Stimulated activated CD4-positive, alpha-beta T cell treated with anti-CD3 and anti-CD28 coated beads, Interleukin-2, amount 100 ng/mL, for 48 hours (primary cell): ENCODE results near the gene POLR2E.
A peak's percentile ranks its signal among the peaks of the same experiment; 100 is the strongest.

Experiments
- DNase-seq, 2 donors: peaks; one replicate each; pipeline ENCODE4 v3.0.0-alpha.2; 2020

POLR2E gene

GRCh38 chr19:1076046-1076386 lies 19.2 kb downstream of the POLR2E start:
- no peak for DNase-seq

DNA sequence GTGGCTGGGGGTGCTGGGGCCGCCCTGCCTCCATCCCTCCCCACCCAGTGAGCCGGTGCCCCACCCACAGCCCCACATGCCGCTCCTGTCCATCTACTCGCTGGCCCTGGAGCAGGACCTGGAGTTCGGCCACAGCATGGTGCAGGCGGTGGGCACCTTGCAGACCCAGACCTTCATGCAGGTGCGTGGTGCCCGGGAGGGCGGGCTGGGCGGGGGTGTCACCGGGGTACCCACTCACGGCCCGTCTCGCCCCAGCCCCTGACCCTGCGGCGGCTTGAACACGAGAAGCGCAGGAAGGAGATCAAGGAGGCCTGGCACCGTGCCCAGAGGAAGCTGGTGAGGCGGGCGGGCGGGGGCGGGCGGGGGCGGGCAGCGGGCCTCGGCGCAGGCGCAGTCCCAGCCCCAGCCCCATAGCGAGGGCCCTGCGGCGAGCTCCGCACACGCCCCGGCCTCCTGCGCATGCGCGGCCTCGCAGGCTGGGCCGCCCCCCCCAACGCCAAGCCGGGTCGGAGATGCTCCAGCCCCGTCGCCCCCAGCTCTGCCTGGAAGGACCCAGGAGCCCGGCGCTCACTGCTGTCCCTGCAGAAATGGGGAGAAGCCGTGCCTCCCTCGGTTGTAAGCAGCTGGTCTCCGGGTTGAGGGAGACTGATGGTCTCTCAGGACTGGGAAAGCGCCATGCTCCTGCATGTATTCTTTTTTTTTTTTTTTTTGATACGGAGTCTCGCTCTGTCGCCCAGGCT lies 20.5 kb downstream of the POLR2E start:
- DNase-seq, result peak; percentile 71 to 78

- no peak for DNase-seq
Measured at GRCh38 chr19:1073956-1074517, 21.1 kb downstream of the POLR2E start.

- no peak for DNase-seq
Measured at GRCh38 chr19:1073063-1073955, 21.9 kb downstream of the POLR2E start.

DNA sequence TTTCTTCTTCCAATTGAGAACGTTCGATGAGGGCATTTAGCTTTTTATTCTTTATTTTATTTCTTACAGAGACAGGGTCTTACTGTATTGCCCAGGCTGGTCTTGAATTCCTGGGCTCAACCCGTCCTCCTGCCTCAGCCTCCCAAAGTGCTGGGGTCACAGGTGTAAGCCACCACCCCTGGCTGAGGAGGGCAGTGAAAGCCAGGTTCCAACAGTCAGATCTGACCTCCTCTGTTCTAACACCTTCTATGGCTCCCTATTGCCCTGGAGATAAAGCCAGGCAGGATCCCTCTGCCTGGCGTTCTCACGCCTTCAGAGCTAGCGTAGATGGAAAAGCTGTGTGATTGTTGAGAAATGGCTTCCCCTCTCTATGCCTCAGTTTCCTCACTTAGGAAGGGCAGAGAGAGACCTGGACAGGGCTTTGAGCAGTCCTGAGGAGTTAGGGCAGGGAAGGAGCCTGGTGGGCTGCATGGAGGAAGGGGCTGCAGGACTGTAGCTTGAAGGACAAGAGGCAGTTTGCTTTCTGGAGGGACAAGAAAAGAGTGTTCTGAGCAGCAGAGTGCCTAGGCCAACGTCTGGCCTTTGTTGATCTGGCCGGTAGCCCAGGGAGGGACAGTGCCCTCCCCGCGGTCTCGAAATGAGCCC lies 22.7 kb downstream of the POLR2E start:
- no peak for DNase-seq

DNA sequence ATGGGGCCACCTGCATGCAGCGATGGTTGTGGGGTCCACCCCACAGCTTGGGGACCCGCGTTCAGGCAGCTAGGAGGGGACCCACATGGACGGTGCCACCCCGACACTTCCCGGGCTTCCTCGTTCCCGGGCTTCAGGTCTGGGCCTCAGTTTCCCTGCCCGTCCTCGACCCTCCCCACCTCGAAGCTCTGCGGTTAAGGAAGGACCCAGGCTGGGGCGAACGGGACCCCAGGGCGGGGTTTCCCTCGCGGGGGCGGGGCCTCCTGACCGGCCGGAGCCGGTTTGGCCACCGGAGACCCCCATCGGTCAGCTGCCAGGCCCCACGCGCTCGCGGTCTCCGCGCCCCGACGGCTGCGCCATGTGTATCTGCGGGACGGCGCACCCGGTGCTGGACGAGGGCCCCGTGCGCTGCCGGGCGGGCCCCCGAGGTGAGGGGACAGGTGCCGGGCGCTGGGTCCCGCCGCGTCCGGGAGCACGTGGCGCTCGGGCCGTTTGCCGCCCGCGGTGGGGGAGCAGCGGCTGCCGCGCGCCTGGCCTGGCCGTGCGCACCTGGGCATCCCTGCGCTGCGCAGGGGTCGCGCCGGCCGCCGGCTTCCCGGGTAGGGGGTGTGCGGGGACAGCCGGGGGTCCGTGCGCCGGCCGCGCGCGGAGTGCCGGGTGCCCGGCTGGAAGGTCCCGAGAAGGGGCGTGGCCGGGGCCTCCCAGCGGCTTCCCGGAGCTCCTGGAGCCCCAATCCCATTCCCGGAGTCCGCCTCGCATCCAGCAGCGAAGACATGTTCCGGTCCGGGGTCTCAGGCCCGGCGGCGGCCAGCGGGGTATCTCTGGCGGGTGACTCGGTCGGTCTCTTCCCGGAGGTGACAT lies 24.0 kb downstream of the POLR2E start:
- no peak for DNase-seq

GRCh38 chr19:1070576-1070930 lies 24.6 kb downstream of the POLR2E start:
- DNase-seq, result no peak

DNA sequence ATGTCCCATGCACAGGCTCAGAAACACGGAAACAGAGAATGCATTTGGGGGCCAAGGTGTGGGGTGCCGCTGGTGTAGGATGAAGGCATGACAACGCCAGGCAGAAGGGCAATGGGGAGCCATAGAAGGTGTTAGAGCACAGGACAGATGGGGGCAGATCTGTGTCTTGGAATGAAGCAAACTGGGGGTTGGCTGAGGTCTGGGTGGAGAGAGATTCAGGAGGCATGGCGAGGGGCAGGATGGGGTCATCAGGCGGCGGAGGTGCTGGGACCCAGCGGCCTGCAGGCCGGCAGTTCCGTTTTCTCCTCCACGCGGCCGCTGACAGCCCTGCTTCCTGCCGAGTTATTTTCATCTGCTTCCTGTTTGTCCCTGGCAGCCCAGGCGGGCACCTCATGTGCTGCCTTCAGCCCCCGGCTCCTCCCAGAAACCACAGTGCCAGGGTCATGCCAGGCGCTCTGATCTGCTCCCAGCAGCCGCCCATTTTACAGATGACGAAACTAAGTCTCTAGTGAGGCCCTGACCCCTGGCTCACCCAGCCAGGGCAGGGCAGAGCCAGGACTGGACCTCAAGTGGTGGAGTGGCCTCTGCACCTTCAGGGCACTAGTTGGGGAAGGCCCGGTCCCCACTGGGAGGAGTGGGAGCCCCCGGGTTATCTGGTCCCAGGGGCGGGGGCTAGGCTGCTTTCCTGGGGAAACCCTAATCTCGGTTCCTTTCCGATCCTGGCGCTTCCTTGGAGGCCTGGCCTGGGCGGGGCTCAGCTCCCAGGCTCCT lies 26.0 kb downstream of the POLR2E start:
- DNase-seq, result peak in 1 of 2 donors; percentile 46

DNA sequence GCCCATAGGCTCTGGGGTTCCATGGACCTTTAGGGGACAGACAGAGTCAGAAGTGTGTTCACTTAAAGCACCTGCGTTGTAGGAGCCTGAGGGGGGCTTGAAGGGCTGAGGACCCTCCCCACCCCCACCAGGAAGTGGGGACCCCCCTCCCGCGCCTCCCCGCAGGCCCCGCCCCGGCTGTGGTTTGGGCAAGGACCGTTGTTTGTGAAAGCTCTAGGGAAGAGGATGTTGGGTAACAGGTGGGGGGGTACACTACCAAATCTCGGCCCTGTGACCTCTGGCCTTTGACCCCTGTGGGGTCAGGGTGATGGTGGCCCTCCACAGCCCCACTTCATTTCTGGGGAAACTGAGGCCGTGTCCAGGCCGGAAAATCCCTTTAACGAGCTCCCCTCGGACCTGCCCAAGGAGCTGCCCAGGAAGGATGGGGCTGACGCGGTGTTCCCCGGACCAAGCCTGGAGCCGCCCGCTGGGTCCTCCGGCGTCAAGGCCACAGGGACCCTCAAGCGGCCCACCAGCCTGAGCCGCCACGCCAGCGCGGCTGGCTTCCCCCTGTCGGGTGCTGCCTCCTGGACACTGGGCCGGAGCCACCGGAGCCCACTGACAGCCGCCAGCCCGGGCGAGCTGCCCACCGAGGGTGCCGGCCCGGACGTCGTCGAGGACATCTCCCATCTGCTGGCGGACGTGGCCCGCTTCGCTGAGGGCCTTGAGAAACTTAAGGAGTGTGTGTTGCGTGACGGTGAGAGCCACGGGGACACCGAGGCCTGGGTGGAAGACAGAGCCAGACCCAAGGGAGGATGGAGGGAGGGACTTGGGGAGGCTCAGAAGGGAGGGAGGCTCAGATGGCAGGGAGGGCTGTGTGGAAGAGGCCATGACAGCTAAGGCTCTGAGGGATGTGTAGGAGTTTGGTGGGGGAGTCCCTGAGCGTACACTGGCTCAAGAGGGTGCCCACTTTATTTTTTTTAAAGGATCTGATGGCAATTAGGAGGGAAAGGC lies 26.9 kb downstream of the POLR2E start:
- DNase-seq, result no peak

DNA sequence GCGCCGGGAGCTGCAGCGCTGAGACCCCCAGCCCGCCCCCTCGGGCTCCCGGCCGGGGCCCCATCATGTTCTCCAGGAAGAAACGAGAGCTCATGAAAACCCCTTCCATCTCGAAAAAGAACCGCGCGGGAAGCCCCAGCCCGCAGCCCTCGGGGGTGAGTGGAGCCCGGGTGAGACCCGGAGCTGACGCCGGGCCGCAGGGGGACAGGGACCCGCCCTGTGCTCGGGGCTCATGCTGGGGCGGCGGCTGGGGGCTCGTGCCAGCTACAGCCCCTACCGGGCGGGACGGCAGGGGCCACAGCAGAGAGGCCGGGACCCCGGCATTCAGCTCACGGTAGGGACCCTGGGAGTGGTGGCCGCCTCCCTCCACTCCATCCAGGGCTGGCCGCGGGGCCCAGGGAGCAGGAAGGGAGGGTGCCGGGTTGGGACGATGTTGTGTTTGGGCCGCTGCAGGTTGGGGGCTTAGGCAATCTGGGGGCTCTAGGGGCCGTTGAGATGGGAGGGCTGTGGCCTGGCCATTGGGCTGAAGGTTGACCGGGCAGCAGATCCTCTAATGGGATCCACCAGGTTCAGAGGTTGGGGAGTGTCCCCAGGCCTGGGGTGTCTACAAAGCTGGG lies 27.7 kb downstream of the POLR2E start:
- DNase-seq, result no peak

- DNase-seq, result peak; percentile 66 to 76
Measured at GRCh38 chr19:1066748-1067340, 28.3 kb downstream of the POLR2E start, which contains the start of gene ARHGAP45. Gene ARHGAP45, plus strand, starts transcription at chr19:1067167. Its CDS starts 239 bp downstream, at chr19:1067406.

DNA sequence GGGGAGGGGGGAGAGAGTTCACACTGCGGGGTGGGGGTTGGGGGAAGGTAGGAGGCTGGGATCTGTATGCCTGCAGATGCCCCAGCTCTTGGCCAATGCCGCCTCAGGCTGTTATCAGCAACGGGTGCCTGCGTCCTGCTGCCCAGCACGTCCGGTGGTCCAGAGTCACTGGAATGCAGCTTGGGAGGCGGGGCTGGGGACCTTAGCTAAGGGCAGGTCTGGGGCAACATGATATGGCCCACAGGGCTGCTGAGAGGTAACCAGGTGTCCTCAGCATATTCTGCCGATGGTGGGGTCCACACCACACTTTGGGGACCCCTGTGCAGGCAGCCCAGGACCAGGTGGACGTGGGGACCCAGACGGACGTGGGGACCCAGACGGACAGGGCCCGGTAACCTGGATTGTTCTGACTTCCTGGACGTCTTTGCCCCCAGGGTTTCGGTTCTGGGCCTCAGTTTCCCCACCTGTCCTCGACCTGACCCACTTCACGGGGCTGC lies 28.9 kb downstream of the POLR2E start:
- DNase-seq, result no peak

- DNase-seq, result no peak
Measured at GRCh38 chr19:1065606-1066109, 29.5 kb downstream of the POLR2E start.

DNA sequence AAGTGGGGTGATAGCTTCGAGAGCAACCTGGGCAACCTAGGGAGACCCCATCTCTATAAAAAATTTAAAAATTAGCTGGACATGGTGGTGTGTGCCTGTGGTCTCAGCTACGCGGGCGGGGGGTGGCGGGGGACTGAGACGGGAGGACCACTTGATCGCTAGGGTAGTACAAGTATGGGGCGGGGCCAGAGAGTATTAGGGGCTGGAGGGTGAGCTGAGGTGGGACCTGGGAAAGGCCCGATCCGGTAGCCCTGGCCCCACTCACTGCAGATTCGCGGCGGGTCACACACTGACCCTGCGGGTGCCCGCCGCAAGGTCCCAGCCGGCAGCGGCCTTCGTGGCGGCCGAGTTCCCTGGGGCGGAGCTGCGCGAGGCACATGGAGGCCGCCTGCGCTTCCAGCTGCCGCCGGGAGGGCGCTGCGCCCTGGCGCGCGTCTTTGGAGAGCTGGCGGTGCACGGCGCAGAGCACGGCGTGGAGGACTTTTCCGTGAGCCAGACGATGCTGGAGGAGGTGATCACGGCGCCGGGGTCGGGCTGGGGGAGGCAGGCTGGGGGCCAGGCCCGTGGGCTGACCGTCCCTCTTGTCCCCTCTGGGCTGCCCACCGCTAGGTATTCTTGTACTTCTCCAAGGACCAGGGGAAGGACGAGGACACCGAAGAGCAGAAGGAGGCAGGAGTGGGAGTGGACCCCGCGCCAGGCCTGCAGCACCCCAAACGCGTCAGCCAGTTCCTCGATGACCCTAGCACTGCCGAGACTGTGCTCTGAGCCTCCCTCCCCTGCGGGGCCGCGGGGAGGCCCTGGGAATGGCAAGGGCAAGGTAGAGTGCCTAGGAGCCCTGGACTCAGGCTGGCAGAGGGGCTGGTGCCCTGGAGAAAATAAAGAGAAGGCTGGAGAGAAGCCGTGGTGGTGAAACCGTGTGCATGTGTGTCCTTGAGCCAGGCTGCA lies 30.2 kb downstream of the POLR2E start:
- DNase-seq, result peak; percentile 66 to 71

DNA sequence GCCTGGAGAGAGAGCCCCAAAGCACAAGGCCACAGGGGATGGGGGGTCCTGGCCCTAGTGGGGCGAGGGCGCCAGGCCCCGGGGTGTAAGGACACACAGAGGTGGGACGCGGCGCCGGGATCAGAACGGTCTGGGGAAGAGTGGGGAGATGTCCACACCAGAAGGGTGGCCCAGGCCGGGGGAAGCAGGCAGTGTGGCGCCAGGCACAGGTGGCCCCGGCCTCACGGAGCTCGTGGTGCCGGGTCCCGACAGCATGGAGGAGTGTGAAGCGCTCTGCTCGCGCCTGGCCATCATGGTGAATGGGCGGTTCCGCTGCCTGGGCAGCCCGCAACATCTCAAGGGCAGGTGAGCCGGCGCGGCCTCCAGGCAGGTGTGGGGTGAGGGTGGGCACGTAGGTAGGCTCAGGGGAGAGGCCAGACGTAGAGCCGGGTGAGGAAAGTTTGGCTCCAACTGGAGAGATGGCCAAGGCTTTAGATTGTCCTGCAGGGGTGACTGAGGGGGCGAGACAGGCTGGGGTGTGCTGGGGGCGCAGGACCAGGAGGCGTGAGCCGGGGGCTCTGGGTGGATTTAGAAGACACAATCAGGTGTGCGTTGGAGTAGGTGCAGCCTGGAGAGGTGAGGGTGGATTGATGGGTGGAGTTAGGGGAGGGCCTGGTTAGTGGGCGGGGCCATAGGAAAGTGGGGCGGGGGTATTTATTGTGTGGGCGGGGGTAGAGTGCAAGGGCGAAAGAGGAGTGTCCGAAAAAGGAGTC lies 31.1 kb downstream of the POLR2E start:
- DNase-seq, result no peak

DNA sequence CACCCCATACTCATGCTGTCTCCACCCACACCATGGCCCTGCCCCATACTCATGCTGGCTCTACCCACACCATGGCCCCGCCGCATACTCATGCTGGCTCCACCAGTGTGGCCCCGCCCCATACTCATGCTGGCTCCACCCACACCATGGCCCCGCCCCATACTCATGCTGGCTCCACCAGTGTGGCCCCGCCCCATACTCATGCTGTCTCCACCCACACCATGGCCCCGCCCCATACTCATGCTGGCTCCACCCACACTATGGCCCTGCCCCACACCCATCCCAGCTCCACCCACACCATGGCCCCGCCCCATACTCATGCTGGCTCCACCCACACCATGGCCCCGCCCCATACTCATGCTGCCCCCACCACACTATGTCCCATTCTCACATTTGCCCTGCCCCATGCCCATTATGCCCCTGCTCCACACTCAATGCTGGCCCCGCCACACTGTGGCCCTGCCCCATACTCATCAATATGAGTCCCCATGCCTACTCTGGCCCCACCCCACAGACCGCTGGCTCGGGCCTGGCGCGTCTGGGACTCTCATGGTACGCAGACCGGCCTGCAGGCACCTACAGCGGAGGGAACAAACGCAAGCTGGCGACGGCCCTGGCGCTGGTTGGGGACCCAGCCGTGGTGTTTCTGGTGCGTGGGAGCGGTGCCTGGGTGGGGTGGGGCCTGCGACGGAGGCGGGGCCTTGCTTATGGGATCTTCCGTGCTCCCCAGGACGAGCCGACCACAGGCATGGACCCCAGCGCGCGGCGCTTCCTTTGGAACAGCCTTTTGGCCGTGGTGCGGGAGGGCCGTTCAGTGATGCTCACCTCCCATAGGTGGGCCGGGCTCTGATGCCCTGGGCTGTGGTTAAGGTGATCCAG lies 31.9 kb downstream of the POLR2E start:
- peak in 1 of 2 donors; percentile 64 for DNase-seq
